HG02759 (cell line): ENCODE data around the gene IRX2.

Experiments
- ATAC-seq: cut with Tn5 transposase; IDR thresholded peaks from one replicate; pipeline ENCODE4 v1.9.1; 2021; ENCODE audit warnings: mild to moderate bottlenecking, moderate library complexity; ENCODE audit not compliant: unreplicated experiment

Gene IRX2

GRCh38 chr5:2721385-2722138, 29.9 kb downstream of the IRX2 start:
- no peak for ATAC-seq

- ATAC-seq: no peak
These were observed 32.1 kb downstream of the IRX2 start for GRCh38 chr5:2719332-2719731.

- no peak for ATAC-seq
These were observed 33.4 kb downstream of the IRX2 start for GRCh38 chr5:2718115-2718514.

GRCh38 chr5:2715856-2716255, 35.6 kb downstream of the IRX2 start:
- ATAC-seq: no peak

GRCh38 chr5:2714805-2715204, 36.7 kb downstream of the IRX2 start:
- ATAC-seq: no peak

- no peak for ATAC-seq
These were observed 37.5 kb downstream of the IRX2 start for GRCh38 chr5:2714026-2714425.

GRCh38 chr5:2711446-2712425, 39.7 kb downstream of the IRX2 start:
- no peak for ATAC-seq

GRCh38 chr5:2710910-2711309, 40.6 kb downstream of the IRX2 start:
- ATAC-seq: no peak

GRCh38 chr5:2709976-2710689, 41.3 kb downstream of the IRX2 start:
- ATAC-seq: no peak

- no peak for ATAC-seq
These were observed 42.7 kb downstream of the IRX2 start for GRCh38 chr5:2708751-2709150.

GRCh38 chr5:2708132-2708531, 43.3 kb downstream of the IRX2 start:
- ATAC-seq: no peak

GRCh38 chr5:2705861-2706260, 45.6 kb downstream of the IRX2 start:
- no peak for ATAC-seq

GRCh38 chr5:2704806-2705645, 46.5 kb downstream of the IRX2 start:
- ATAC-seq: no peak

GRCh38 chr5:2704111-2704510, 47.4 kb downstream of the IRX2 start:
- ATAC-seq: no peak

- ATAC-seq: no peak
These were observed 47.9 kb downstream of the IRX2 start for GRCh38 chr5:2703615-2704014.

GRCh38 chr5:2703041-2703440, 48.4 kb downstream of the IRX2 start:
- no peak for ATAC-seq

- no peak for ATAC-seq
These were observed 49.2 kb downstream of the IRX2 start for GRCh38 chr5:2702096-2702879.

- ATAC-seq: no peak
These were observed 49.9 kb downstream of the IRX2 start for GRCh38 chr5:2701592-2701991.

GRCh38 chr5:2700876-2701275, 50.6 kb downstream of the IRX2 start:
- no peak for ATAC-seq

GRCh38 chr5:2699686-2700085, 51.8 kb downstream of the IRX2 start:
- ATAC-seq: no peak
